ENCODE results near the gene PCDHGA4. TPM values are rescaled to one million over a fixed set of nuclear protein-coding genes. Genes with fewer than 3 reads are reported as not detected.
"Not testable (repeated sequence)": the region's sequence is repeated elsewhere in the genome, so short reads cannot be mapped to it uniquely, and the experiment has no call there.

Gene PCDHGA4
- total and polyA plus RNA-seq, 7 experiments from 2014 or later: 0.11 to 0.63 (median 0.19) TPM; not detected in 2

DNA sequence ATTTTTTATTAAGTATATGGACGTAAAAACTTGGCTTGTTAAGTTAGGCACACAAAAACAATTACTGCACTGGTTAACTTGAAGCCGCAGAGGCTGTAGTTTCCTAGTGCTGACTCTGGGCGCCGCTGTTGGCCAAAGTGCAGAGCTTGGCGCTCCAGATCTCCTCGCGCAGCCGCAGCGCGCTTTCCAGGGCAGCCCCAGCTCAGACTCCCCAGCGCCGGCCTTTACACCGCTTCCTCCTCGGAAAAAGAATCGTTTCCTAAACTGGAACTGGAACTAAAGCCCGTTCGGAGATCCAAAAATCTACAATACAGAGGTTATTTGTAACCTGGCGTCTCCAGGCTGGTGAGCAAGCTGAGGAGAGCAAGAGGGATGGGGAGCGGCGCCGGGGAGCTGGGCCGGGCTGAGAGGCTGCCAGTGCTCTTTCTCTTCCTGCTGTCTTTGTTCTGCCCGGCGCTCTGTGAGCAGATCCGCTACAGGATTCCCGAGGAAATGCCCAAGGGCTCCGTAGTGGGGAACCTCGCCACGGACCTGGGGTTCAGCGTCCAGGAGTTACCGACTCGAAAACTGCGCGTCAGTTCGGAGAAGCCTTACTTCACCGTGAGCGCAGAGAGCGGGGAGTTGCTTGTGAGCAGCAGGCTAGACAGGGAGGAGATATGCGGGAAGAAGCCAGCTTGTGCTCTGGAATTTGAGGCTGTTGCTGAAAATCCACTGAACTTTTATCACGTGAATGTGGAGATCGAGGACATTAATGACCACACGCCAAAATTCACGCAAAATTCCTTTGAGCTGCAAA lies 43.1 kb downstream of the PCDHGA4 start, which contains the start of gene PCDHGB5:
Gene PCDHGB5, plus strand, starts transcription at position 192 of the 796 bp plus-strand sequence. Its CDS starts 181 bp downstream, at position 373.
- H3K27ac Mint-ChIP-seq: peak within 1 kb of the TSS in 2 of 9 donors; percentile 43 to 83
- peaks cover 4 to 82% (median 38%) of the 10 kb centered on the region in 11 donors for H3K9me3 Mint-ChIP-seq
- H3K27ac ChIP-seq (ENCODE audit: low read depth, low read length); H3K4me3 ChIP-seq (ENCODE audit: low read length); intact Hi-C loops (cut with micrococcal nuclease); H3K4me1 ChIP-seq (ENCODE audit: control insufficient read depth in 2 of 2, insufficient read depth in 2 of 2, low read length in 2 of 2); H3K4me1 Mint-ChIP-seq; H3K36me3 ChIP-seq (ENCODE audit: control insufficient read depth in 2 of 3, insufficient read depth in 3 of 3, low read length in 3 of 3); CTCF ChIA-PET; POLR2A ChIA-PET: not testable (repeated sequence)
- peaks cover 4 to 27% (median 9%) of the 10 kb centered on the region in 5 donors for H3K36me3 Mint-ChIP-seq
- peak within 1 kb of the TSS; percentile 27 to 67 (median 44) for H3K4me3 Mint-ChIP-seq
- DNase-seq (peak in 4 of 9 donors; percentile 41 to 49 (median 42)), ATAC-seq (peak; percentile 89)
- H3K27me3 Mint-ChIP-seq: peaks cover 45 to 83% (median 68%) of the 10 kb centered on the region in 5 donors
- peaks cover 2 to 18% of the 10 kb centered on the region in 2 donors for H3K27me3 ChIP-seq (ENCODE audit: control insufficient read depth in 2 of 2, insufficient read depth in 2 of 2, low read length in 2 of 2)
- H3K9me3 ChIP-seq (ENCODE audit: control insufficient read depth in 2 of 3, low read length in 3 of 3): peaks cover 0 to 45% (median 0%) of the 10 kb centered on the region in 3 experiments

DNA sequence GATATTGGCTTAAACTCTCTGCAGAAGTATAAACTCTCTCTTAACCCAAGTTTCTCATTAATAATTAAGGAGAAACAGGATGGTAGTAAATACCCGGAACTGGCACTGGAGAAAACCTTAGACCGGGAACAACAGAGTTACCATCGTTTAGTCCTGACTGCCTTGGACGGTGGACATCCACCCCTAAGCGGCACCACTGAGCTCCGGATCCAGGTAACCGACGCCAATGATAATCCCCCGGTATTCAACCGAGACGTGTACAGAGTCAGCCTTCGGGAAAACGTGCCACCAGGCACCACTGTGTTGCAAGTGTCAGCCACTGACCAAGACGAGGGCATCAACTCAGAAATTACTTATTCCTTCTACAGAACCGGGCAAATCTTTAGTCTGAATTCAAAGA lies 43.8 kb downstream of the PCDHGA4 start:
- ATAC-seq (no peak), DNase-seq (no peak)
- POLR2A ChIA-PET: no interaction called here
- Mint-ChIP-seq H3K4me3 (peak overlapping the region in 3 of 10 donors; percentile 23 to 41 (median 33)), H3K36me3 (peaks cover 4 to 28% (median 9%) of the 10 kb centered on the region in 5 donors), H3K27me3 (peaks cover 50 to 83% (median 70%) of the 10 kb centered on the region in 5 donors), H3K9me3 (peaks cover 4 to 82% (median 38%) of the 10 kb centered on the region in 11 donors), H3K27ac (peak overlapping the region in 2 of 9 donors; percentile 43 to 83), H3K4me1 (peaks cover 0 to 6% (median 2%) of the 10 kb centered on the region in 7 donors)
- Histone ChIP-seq H3K36me3 (ENCODE audit: control insufficient read depth in 2 of 3, insufficient read depth in 3 of 3, low read length in 3 of 3) (no peaks in the 10 kb centered on the region), H3K4me3 (ENCODE audit: low read length) (no peak overlapping the region), H3K4me1 (ENCODE audit: control insufficient read depth in 2 of 2, insufficient read depth in 2 of 2, low read length in 2 of 2) (no peaks in the 10 kb centered on the region), H3K27ac (ENCODE audit: low read depth, low read length) (no peak overlapping the region), H3K27me3 (ENCODE audit: control insufficient read depth in 2 of 2, insufficient read depth in 2 of 2, low read length in 2 of 2) (peaks cover 2 to 18% of the 10 kb centered on the region in 2 donors), H3K9me3 (ENCODE audit: control insufficient read depth in 2 of 3, low read length in 3 of 3) (peaks cover 0 to 45% (median 0%) of the 10 kb centered on the region in 3 experiments)
- CTCF ChIA-PET: no interaction called here
- intact Hi-C loops (cut with micrococcal nuclease): no loop called here

DNA sequence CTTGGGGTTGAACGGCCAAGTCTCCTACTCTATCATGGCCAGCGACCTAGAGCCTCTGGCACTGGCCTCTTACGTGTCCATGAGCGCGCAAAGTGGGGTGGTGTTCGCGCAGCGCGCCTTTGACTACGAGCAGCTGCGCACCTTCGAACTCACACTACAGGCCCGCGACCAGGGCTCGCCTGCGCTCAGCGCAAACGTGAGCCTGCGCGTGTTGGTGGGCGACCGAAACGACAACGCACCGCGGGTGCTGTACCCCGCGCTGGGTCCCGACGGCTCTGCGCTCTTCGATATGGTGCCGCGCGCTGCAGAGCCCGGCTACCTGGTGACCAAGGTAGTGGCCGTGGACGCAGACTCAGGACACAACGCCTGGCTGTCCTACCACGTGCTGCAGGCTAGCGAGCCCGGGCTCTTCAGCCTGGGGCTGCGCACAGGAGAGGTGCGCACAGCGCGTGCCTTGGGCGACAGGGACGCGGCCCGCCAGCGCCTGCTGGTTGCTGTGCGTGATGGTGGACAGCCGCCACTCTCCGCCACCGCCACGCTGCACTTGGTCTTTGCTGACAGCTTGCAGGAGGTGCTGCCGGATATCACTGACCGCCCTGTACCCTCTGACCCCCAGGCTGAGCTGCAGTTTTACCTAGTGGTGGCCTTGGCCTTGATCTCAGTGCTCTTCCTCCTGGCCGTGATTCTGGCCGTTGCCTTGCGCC lies 44.9 kb downstream of the PCDHGA4 start:
- Histone ChIP-seq H3K27me3 (ENCODE audit: control insufficient read depth in 2 of 2, insufficient read depth in 2 of 2, low read length in 2 of 2) (peaks cover 2 to 18% of the 10 kb centered on the region in 2 donors), H3K27ac (ENCODE audit: low read depth, low read length) (no peak overlapping the region), H3K9me3 (ENCODE audit: control insufficient read depth in 2 of 3, low read length in 3 of 3) (peaks cover 0 to 35% (median 0%) of the 10 kb centered on the region in 3 experiments), H3K4me1 (ENCODE audit: control insufficient read depth in 2 of 2, insufficient read depth in 2 of 2, low read length in 2 of 2) (no peaks in the 10 kb centered on the region), H3K36me3 (ENCODE audit: control insufficient read depth in 2 of 3, insufficient read depth in 3 of 3, low read length in 3 of 3) (no peaks in the 10 kb centered on the region), H3K4me3 (ENCODE audit: low read length) (no peak overlapping the region)
- ChIA-PET CTCF (no interaction called here), POLR2A (no interaction called here)
- DNase-seq: no peak
- H3K27me3 Mint-ChIP-seq: peaks cover 48 to 84% (median 70%) of the 10 kb centered on the region in 5 donors
- H3K4me1 Mint-ChIP-seq: peaks cover 0 to 6% (median 2%) of the 10 kb centered on the region in 7 donors
- H3K4me3 Mint-ChIP-seq: peak overlapping the region in 5 of 10 donors; percentile 3 to 71 (median 23)
- H3K9me3 Mint-ChIP-seq: peaks cover 4 to 82% (median 41%) of the 10 kb centered on the region in 11 donors
- peak overlapping the region in 4 of 9 donors; percentile 10 to 74 (median 66) for H3K27ac Mint-ChIP-seq
- no peak for ATAC-seq
- intact Hi-C loops (cut with micrococcal nuclease): no loop called here
- H3K36me3 Mint-ChIP-seq: peaks cover 4 to 29% (median 9%) of the 10 kb centered on the region in 5 donors

- peaks cover 0 to 34% (median 0%) of the 10 kb centered on the region in 3 experiments for H3K9me3 ChIP-seq (ENCODE audit: control insufficient read depth in 2 of 3, low read length in 3 of 3)
- peaks cover 50 to 82% (median 74%) of the 10 kb centered on the region in 5 donors for H3K27me3 Mint-ChIP-seq
Measured at GRCh38 chr5:141402553-141403243, 47.9 kb downstream of the PCDHGA4 start, which contains the start of gene PCDHGA9. PCDHGA9 (plus strand) TSS chr5:141402778; CDS start chr5:141402953, 175 bp downstream.

DNA sequence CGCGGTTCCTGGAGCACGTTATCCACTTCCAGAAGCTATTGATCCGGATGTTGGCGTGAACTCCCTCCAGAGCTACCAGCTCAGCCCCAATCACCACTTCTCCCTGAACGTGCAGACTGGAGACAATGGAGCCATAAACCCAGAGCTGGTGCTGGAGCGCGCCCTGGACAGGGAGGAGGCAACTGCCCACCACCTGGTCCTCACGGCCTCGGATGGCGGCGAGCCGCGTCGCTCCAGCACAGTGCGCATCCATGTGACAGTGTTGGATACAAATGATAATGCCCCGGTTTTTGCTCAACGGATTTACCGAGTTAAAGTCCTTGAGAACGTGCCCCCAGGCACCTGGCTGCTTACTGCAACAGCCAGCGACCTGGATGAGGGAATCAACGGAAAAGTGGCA lies 48.6 kb downstream of the PCDHGA4 start:
- ATAC-seq (no peak), DNase-seq (no peak)
- Histone ChIP-seq H3K4me3 (ENCODE audit: low read length) (no peak overlapping the region), H3K36me3 (ENCODE audit: control insufficient read depth in 2 of 3, insufficient read depth in 3 of 3, low read length in 3 of 3) (no peaks in the 10 kb centered on the region), H3K27me3 (ENCODE audit: control insufficient read depth in 2 of 2, insufficient read depth in 2 of 2, low read length in 2 of 2) (peaks cover 8 to 26% of the 10 kb centered on the region in 2 donors), H3K4me1 (ENCODE audit: control insufficient read depth in 2 of 2, insufficient read depth in 2 of 2, low read length in 2 of 2) (no peaks in the 10 kb centered on the region), H3K9me3 (ENCODE audit: control insufficient read depth in 2 of 3, low read length in 3 of 3) (peaks cover 0 to 39% (median 0%) of the 10 kb centered on the region in 3 experiments), H3K27ac (ENCODE audit: low read depth, low read length) (no peak overlapping the region)
- ChIA-PET CTCF (no interaction called here), POLR2A (no interaction called here)
- peaks cover 0 to 16% (median 5%) of the 10 kb centered on the region in 7 donors for H3K4me1 Mint-ChIP-seq
- H3K4me3 Mint-ChIP-seq: peak overlapping the region in 3 of 10 donors; percentile 29 to 69 (median 56)
- H3K36me3 Mint-ChIP-seq: peaks cover 6 to 37% (median 9%) of the 10 kb centered on the region in 5 donors
- H3K27me3 Mint-ChIP-seq: peaks cover 57 to 86% (median 81%) of the 10 kb centered on the region in 5 donors
- H3K9me3 Mint-ChIP-seq: peaks cover 7 to 88% (median 45%) of the 10 kb centered on the region in 11 donors
- peak overlapping the region in 2 of 9 donors; percentile 49 for H3K27ac Mint-ChIP-seq
- intact Hi-C loops (cut with micrococcal nuclease): no loop called here

More at GRCh38 chr5:141402553-141403243, 47.9 kb downstream of the PCDHGA4 start, which contains the start of gene PCDHGA9:
- H3K4me1 Mint-ChIP-seq: peaks cover 0 to 10% (median 4%) of the 10 kb centered on the region in 7 donors
- peak within 1 kb of the TSS in 9 of 10 donors; percentile 28 to 76 (median 68) for H3K4me3 Mint-ChIP-seq
- no peak within 1 kb of the TSS for H3K4me3 ChIP-seq (ENCODE audit: low read length)
- H3K9me3 Mint-ChIP-seq: peaks cover 5 to 82% (median 41%) of the 10 kb centered on the region in 11 donors
- no peaks in the 10 kb centered on the region for H3K36me3 ChIP-seq (ENCODE audit: control insufficient read depth in 2 of 3, insufficient read depth in 3 of 3, low read length in 3 of 3)
- H3K27ac ChIP-seq (ENCODE audit: low read depth, low read length): no peak within 1 kb of the TSS
- intact Hi-C loops (cut with micrococcal nuclease): no loop called here
- no peak for DNase-seq
- ChIA-PET CTCF (no interaction called here), POLR2A (no interaction called here)
- peaks cover 4 to 34% (median 9%) of the 10 kb centered on the region in 5 donors for H3K36me3 Mint-ChIP-seq
- peak within 1 kb of the TSS in 3 of 9 donors; percentile 8 to 49 (median 49) for H3K27ac Mint-ChIP-seq
- H3K4me1 ChIP-seq (ENCODE audit: control insufficient read depth in 2 of 2, insufficient read depth in 2 of 2, low read length in 2 of 2): no peaks in the 10 kb centered on the region
- peaks cover 7 to 26% of the 10 kb centered on the region in 2 donors for H3K27me3 ChIP-seq (ENCODE audit: control insufficient read depth in 2 of 2, insufficient read depth in 2 of 2, low read length in 2 of 2)
- no peak for ATAC-seq
